ENCODE measurements around the gene FHAD1.

DNA sequence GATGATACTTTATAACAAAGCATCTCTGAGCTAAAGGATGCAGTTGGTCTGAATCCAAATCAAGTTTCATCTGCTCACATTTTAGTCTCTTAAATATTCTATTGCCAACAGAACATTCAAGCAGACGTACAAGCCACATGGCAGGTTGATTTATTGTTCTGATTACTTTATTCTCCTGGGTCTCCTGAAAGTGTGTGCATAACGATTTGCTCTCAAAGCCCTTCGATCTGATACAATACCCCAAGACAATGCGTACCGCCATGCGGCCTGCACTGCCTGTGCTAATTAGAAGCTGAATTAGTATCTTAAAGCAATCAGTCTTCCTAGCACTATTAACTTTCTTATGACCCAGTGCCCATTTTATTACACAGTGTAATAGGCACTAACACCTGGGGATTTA lies 56.9 kb downstream of the FHAD1 start:
- TF ChIP-seq POLR2A (IDR thresholded peaks at IDR 0.05) = no peak
- TF ChIP-seq, protein P1, sequence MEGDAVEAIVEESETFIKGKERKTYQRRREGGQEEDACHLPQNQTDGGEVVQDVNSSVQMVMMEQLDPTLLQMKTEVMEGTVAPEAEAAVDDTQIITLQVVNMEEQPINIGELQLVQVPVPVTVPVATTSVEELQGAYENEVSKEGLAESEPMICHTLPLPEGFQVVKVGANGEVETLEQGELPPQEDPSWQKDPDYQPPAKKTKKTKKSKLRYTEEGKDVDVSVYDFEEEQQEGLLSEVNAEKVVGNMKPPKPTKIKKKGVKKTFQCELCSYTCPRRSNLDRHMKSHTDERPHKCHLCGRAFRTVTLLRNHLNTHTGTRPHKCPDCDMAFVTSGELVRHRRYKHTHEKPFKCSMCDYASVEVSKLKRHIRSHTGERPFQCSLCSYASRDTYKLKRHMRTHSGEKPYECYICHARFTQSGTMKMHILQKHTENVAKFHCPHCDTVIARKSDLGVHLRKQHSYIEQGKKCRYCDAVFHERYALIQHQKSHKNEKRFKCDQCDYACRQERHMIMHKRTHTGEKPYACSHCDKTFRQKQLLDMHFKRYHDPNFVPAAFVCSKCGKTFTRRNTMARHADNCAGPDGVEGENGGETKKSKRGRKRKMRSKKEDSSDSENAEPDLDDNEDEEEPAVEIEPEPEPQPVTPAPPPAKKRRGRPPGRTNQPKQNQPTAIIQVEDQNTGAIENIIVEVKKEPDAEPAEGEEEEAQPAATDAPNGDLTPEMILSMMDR (IDR thresholded peaks at IDR 0.05 in 4 of 5, conservative IDR thresholded peaks at IDR 0.05 in 1 of 5) = no peak
